SK-N-MC (cell line): ENCODE data around the gene SAMD8.

Source experiments
- EZH2 ChIP-seq: fragments of 200-600 bp; sonication (generic); IDR thresholded peaks from one replicate; pipeline ENCODE4 v1.6.1; 2017; ENCODE audit warnings: antibody characterized with exemption
- FOXP2 ChIP-seq: optimal IDR thresholded peaks from 2 replicates; pipeline ENCODE3; 2011; ENCODE audit warnings: mild to moderate bottlenecking, moderate library complexity; ENCODE audit not compliant: insufficient read depth; ENCODE audit errors: extremely low read length, control extremely low read depth
- POLR2AphosphoS5 ChIP-seq: IDR thresholded peaks from 2 replicates; pipeline ENCODE4 v1.6.1; 2012; ENCODE audit warnings: mild to moderate bottlenecking, low read depth, low read length, borderline replicate concordance

- TF ChIP-seq POLR2AphosphoS5 (no peak), EZH2 (no peak), FOXP2 (no peak)
Measured at GRCh38 chr10:75122505-75122904, 11.0 kb downstream of the SAMD8 start.
